Heart left ventricle (tissue), 13 donors: ENCODE data around the gene RNASE2.

Experiments used
- POLR2A ChIP-seq, 2 donors: fragments of 450-650 bp; IDR thresholded peaks; one replicate each; pipeline ENCODE4 v1.6.1; 2017; ENCODE audit warnings: antibody characterized with exemption in 2 of 2, mild to moderate bottlenecking in 2 of 2, moderate library complexity in 2 of 2
- TF ChIP-seq, protein P1 (sequence below), 12 donors: fragments of 200-600 bp; sonication (generic) in 4 of 12; IDR thresholded peaks; one replicate each; pipeline versions ENCODE4 v1.5.0 to v1.8.0; 2018 to 2022; ENCODE audit warnings: antibody characterized with exemption in 12 of 12, mild to moderate bottlenecking in 5 of 12
- donor health status: ischemic (EF 13 %, LVEDD 7.1; RV severe dilation, severe dysfunction).
- donor health status: DM: no; HTN: yes; CAD: no.
- donor health status: DM: no; HTN: no; CAD: no.
- donor health status: ischemic (EF 25% LVEDD 6.9; RV normal size, moderate dysfunction).
- donor health status: ischemic (EF 25% LVEDD 5.7; RV mildly dilated, moderate dysfunction).
- donor health status: ischemic (EF 35%, LVEDD 5.7; RV mildly dilated, moderate dysfunction).
- donor health status: nonischemic (EF 11% LVEDD 7.7; RV severe dilation, severe dysfunction).
- donor health status: DM: yes; HTN: yes; CAD: no.
- donor health status: PGD.
- donor health status: ischemic (EF 29% LVEDD 5.4; RV normal size, mild dysfunction).
- donor health status: nonischemic (EF 23%, LVEDD 6.1; RV moderate dilation, normal function).

DNA sequence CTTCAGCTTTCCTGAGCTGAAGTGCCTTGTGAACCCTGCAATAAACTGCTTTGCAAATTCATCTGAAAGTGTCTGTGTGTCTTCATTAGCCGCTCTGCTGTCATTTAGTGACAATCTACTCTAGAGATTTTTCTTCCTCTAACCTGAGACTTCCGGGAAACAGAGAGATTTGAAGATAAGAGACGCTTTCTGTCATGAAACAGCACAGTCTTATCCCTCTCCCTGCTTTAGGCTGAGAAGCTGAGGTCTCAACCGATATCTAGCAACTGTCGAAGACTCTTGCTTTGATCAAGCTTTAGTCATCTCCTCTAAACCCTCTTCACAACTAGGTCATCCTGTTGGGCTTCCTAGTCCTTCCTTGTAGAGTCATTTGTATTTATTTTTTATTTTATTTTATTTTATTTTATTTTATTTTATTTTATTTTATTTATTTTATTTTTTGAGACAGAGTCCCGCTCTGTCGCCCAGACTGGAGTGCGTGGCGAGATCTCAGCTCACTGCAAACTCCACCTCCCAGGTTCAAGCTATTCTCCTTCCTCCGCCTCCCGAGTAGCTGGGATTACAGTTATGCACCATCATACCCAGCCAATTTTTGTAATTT lies 1.2 kb downstream of the RNASE2 start:
- no peak for TF ChIP-seq POLR2A (IDR thresholded peaks at IDR 0.05)
- TF ChIP-seq, protein P1, sequence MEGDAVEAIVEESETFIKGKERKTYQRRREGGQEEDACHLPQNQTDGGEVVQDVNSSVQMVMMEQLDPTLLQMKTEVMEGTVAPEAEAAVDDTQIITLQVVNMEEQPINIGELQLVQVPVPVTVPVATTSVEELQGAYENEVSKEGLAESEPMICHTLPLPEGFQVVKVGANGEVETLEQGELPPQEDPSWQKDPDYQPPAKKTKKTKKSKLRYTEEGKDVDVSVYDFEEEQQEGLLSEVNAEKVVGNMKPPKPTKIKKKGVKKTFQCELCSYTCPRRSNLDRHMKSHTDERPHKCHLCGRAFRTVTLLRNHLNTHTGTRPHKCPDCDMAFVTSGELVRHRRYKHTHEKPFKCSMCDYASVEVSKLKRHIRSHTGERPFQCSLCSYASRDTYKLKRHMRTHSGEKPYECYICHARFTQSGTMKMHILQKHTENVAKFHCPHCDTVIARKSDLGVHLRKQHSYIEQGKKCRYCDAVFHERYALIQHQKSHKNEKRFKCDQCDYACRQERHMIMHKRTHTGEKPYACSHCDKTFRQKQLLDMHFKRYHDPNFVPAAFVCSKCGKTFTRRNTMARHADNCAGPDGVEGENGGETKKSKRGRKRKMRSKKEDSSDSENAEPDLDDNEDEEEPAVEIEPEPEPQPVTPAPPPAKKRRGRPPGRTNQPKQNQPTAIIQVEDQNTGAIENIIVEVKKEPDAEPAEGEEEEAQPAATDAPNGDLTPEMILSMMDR (IDR thresholded peaks at IDR 0.05) = no peak
